Measurements from ENCODE around the gene ITPK1.

DNA sequence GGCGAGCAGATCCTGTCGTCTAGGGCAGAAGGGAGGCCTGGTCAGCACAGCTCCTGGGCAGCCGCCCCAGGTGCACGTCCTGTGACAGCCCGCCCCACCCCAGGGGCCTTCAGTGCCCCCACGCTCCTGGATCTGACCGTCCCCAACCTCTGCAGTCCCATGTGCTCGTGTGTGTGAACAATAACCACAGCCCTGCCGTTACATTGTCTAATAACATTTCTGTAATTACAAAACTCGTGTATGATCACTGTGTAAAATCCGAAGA lies 153.0 kb downstream of the ITPK1 start:
- TF ChIP-seq, protein P1, sequence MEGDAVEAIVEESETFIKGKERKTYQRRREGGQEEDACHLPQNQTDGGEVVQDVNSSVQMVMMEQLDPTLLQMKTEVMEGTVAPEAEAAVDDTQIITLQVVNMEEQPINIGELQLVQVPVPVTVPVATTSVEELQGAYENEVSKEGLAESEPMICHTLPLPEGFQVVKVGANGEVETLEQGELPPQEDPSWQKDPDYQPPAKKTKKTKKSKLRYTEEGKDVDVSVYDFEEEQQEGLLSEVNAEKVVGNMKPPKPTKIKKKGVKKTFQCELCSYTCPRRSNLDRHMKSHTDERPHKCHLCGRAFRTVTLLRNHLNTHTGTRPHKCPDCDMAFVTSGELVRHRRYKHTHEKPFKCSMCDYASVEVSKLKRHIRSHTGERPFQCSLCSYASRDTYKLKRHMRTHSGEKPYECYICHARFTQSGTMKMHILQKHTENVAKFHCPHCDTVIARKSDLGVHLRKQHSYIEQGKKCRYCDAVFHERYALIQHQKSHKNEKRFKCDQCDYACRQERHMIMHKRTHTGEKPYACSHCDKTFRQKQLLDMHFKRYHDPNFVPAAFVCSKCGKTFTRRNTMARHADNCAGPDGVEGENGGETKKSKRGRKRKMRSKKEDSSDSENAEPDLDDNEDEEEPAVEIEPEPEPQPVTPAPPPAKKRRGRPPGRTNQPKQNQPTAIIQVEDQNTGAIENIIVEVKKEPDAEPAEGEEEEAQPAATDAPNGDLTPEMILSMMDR (IDR thresholded peaks at IDR 0.05): no peak
- TF ChIP-seq POLR2A (IDR thresholded peaks at IDR 0.05): no peak

Measured in thyroid gland (tissue), 4 donors.